Activated naive CD8-positive, alpha-beta T cell treated with anti-CD3 and anti-CD28 coated beads, Interleukin-2, amount 50 U/mL, for 24 hours (primary cell): ENCODE results near the gene SERINC1.

ENCODE experiments used
- ATAC-seq: fragments of 150-1000 bp; cut with Tn5 transposase; one replicate; pipeline ENCODE4 v1.10.0; 2021
- DNase-seq: peaks from one replicate; pipeline ENCODE4 v3.0.0; 2021
- H3K27ac Mint-ChIP-seq: one replicate; pipeline ENCODE4 v1.8.0; 2021; ENCODE audit warnings: mild to moderate bottlenecking, mixed read lengths
- H3K27me3 Mint-ChIP-seq: one replicate; pipeline ENCODE4 v1.8.0; 2021; ENCODE audit warnings: mixed read lengths
- H3K36me3 Mint-ChIP-seq: one replicate; pipeline ENCODE4 v1.8.0; 2021; ENCODE audit warnings: low read depth, mixed read lengths
- H3K4me1 Mint-ChIP-seq: one replicate; pipeline ENCODE4 v1.8.0; 2021; ENCODE audit warnings: mixed read lengths
- H3K4me3 Mint-ChIP-seq: one replicate; pipeline ENCODE4 v1.8.0; 2021; ENCODE audit warnings: mild to moderate bottlenecking, moderate library complexity, mixed read lengths
- H3K9me3 Mint-ChIP-seq: one replicate; pipeline ENCODE4 v1.8.0; 2021; ENCODE audit warnings: mixed read lengths

Gene SERINC1

DNA sequence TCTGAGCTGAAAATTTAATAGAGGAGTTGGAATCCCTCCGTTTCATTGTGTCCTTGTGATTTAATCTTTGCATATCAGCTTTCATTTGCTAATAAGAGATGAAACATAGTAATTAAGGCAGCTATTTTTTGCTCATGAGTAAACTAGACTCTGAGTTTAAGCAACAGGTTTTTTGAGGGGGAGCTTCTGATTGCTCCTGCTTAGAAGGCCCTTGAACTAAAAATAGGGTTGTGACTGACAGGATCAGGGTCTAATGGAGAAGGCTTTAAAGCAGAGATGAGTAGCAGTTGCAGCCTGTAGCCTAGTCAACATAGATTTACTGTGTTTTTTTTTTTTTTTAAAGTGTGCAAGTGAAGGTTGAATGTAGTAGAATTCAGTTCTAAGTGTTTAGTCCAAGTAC, 54.8 kb downstream of the SERINC1 start:
- Mint-ChIP-seq H3K4me3 (no peak overlapping the region), H3K27ac (no peak overlapping the region), H3K9me3 (no peaks in the 10 kb centered on the region), H3K4me1 (peaks cover 2% of the 10 kb centered on the region), H3K27me3 (no peaks in the 10 kb centered on the region), H3K36me3 (peaks cover 40% of the 10 kb centered on the region)
- DNase-seq, result no peak
- ATAC-seq, result no peak

DNA sequence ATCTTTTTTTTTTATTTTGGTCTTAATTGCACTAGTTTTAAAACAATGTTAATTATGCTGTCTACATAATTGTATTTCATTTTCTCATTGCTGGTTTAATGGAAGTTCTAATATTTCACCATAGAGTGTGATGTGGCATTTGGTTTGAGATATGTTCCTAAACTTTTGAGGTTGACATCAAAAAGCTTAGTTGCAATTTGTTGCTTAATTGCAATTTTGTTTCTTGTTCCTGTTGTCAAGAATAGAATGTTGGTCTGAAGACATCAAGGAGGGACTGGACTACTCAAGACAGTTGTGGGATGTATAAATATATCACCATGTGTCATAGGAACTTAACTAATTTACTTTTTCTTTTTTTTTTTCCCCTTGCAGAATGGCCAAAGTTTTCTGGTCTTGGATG, 59.6 kb downstream of the SERINC1 start:
- Mint-ChIP-seq H3K27me3 (no peaks in the 10 kb centered on the region), H3K4me3 (no peak overlapping the region), H3K27ac (no peak overlapping the region), H3K4me1 (peaks cover 45% of the 10 kb centered on the region), H3K36me3 (peaks cover 56% of the 10 kb centered on the region), H3K9me3 (peaks cover under 1% of the 10 kb centered on the region)
- no peak for ATAC-seq
- no peak for DNase-seq

DNA sequence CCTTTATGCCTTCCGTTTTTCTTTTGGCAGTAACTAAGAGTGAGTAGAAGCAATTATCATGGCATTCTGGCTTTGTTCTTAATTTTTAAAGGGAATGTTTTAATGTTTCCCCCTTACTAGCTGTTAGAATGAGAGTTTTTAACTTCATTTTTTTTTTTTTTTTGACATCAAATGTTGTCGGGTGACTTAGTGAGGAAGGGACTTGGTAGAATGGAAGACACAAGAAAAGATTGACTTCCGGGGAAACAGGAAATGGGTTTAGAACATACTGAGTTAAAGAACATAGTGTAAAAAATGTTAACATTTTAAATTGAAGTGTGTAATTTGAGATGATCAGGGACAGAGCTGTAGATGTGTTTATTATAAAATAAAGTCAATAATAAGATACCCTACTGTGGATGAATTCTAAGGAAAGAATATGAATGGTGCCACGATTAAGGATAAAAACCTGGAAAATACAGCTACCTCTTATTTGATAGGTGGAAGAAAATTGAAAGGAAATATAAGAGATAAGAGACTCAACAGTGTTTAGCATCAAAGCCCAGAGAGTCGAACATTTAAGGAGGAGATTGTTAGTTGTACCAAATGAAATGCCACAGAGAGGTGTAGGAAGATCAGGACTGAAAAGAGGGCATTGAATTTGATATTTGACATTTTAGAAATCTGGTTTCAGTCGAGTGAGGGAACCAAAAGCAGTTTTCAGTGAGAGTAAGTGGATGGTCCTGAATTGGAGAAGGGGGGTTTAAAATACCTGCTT, 62.7 kb downstream of the SERINC1 start:
- peaks cover 70% of the 10 kb centered on the region for H3K4me1 Mint-ChIP-seq
- DNase-seq, result no peak
- peaks cover 4% of the 10 kb centered on the region for H3K9me3 Mint-ChIP-seq
- H3K27ac Mint-ChIP-seq, result peak overlapping the region; percentile 94
- peak; percentile 65 for ATAC-seq
- H3K4me3 Mint-ChIP-seq, result peak overlapping the region; percentile 78
- H3K27me3 Mint-ChIP-seq, result no peaks in the 10 kb centered on the region
- peaks cover 56% of the 10 kb centered on the region for H3K36me3 Mint-ChIP-seq

DNA sequence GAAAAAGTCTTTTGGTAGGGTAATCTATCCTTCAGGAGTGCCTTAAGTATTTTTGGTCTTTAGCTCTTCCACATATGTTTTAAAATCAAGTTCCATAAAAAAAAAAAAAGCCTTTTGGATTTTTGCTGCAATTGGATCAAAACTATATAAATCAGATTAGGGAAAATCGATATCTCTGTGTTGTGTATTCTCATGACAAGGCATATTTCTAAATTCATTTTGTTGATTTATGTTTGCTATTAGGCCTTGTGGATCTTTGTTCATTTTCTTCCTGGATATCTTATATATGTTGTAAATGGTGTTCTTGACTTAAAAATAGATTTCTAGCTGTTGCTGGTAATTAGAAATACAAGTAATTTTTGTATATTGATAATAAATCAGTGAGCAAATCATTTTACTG, 63.4 kb downstream of the SERINC1 start:
- ATAC-seq, result no peak
- Mint-ChIP-seq H3K27ac (peak overlapping the region; percentile 94), H3K27me3 (no peaks in the 10 kb centered on the region), H3K4me3 (peak overlapping the region; percentile 78), H3K36me3 (peaks cover 52% of the 10 kb centered on the region), H3K9me3 (peaks cover 4% of the 10 kb centered on the region), H3K4me1 (peaks cover 76% of the 10 kb centered on the region)
- no peak for DNase-seq

DNA sequence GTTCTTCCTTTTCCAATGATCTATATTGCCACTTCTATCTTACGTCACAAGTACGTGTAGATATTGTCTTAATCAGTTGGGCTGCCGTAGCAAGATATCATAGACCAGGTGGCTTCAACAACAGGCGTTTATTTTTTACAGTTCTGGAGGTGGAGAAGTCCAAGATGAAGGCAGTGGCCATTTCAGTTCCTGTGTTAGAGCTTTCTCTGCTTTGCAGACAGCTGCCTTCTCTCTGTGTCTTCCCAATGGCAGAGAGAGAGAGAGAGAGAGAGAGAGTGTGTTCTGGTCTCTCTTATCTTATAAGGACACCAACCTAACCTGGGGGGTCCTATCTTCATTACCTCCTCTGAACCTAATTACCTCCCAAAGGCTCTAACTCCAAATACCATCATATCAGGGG, 63.9 kb downstream of the SERINC1 start:
- peaks cover 80% of the 10 kb centered on the region for H3K4me1 Mint-ChIP-seq
- peak overlapping the region; percentile 94 for H3K27ac Mint-ChIP-seq
- peaks cover 50% of the 10 kb centered on the region for H3K36me3 Mint-ChIP-seq
- H3K4me3 Mint-ChIP-seq, result peak overlapping the region; percentile 78
- DNase-seq (no peak), ATAC-seq (no peak)
- H3K27me3 Mint-ChIP-seq, result no peaks in the 10 kb centered on the region
- H3K9me3 Mint-ChIP-seq, result peaks cover 4% of the 10 kb centered on the region

DNA sequence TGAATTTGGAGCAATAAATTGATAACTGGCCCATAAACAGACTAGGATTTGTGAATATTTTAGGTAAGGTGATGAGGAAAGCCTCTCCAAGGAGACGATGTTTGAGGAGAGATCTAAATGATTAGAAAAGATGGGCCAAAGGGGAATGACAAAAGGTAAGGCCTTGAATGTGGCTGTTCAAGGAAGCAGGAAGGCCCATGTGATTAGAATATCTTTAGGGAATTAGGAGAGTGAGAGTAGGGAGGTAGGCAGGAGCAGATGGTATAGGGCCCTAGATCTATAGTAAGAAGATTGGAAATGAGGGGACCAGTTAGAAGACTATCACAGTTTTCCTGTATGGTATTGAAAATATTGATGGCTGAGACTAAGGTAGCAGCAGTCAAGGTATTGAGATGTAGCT, 65.4 kb downstream of the SERINC1 start:
- Mint-ChIP-seq H3K4me3 (no peak overlapping the region), H3K4me1 (peaks cover 89% of the 10 kb centered on the region), H3K9me3 (peaks cover 4% of the 10 kb centered on the region), H3K36me3 (peaks cover 44% of the 10 kb centered on the region), H3K27ac (no peak overlapping the region), H3K27me3 (no peaks in the 10 kb centered on the region)
- DNase-seq, result no peak
- ATAC-seq, result no peak

DNA sequence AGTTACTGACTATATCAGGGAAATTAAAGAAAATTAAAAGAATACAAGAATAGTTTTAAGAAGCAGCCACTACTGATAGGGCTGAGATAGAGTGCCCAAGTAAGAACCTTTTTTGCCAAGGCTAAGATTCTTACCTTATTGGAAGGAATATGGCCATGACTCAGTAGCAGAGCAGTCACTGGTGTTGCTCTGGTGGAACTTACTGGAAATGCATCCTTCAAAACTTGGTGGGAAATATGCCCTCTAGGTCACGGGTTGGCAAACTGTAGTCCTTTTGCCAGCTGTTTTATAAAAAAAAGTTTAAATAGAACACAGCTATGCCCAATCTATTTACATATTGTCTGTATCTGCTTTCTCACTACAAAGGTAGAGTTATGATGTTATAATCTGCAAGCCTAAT, 66.2 kb downstream of the SERINC1 start:
- Mint-ChIP-seq H3K9me3 (peaks cover 4% of the 10 kb centered on the region), H3K4me3 (no peak overlapping the region), H3K27ac (no peak overlapping the region), H3K36me3 (peaks cover 40% of the 10 kb centered on the region), H3K27me3 (no peaks in the 10 kb centered on the region), H3K4me1 (peaks cover 86% of the 10 kb centered on the region)
- DNase-seq (no peak), ATAC-seq (no peak)

DNA sequence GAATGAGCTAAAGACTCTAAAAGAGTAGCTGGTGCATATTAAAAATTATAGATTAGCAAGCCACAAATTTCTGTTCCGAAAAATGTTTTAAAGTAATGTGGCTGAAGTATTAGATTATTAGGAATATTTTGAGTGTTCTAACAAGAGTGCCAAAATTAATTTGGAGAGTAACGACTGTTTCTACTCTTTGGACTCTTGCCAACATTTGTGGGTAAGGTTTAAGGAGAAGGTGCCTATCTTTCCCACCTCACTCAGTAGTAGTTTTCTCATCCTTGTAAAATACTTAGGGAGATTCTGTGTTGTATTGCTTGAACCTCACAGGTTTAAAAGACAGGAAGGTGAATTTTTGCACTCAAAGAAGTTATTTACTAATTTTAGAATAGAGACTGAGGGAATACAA, 67.2 kb downstream of the SERINC1 start:
- Mint-ChIP-seq H3K9me3 (peaks cover 4% of the 10 kb centered on the region), H3K27ac (no peak overlapping the region), H3K4me1 (peaks cover 79% of the 10 kb centered on the region), H3K4me3 (no peak overlapping the region), H3K36me3 (peaks cover 39% of the 10 kb centered on the region), H3K27me3 (no peaks in the 10 kb centered on the region)
- DNase-seq, result no peak
- no peak for ATAC-seq

DNA sequence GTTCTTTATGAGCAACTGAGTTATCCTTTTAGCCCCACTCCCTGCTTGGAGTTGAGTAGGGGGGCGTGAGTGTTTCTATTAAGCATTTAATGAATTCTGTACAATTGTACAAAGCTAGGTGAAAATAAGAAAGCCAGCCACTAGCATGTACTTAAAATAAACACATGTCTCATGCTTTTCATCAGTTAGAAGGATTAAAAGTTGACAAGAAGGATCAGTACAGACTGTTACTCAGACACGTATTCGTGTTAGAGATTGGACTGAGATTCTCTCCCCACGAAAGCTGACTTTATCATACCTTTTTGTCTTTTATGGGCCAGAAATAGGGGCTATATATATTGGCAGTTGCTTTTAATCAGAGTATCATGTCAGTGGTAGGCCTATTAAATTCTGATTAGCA, 70.5 kb downstream of the SERINC1 start:
- Mint-ChIP-seq H3K4me3 (peak overlapping the region; percentile 93), H3K4me1 (peaks cover 54% of the 10 kb centered on the region), H3K9me3 (no peaks in the 10 kb centered on the region), H3K27me3 (no peaks in the 10 kb centered on the region), H3K27ac (no peak overlapping the region), H3K36me3 (peaks cover 15% of the 10 kb centered on the region)
- ATAC-seq (no peak), DNase-seq (no peak)

DNA sequence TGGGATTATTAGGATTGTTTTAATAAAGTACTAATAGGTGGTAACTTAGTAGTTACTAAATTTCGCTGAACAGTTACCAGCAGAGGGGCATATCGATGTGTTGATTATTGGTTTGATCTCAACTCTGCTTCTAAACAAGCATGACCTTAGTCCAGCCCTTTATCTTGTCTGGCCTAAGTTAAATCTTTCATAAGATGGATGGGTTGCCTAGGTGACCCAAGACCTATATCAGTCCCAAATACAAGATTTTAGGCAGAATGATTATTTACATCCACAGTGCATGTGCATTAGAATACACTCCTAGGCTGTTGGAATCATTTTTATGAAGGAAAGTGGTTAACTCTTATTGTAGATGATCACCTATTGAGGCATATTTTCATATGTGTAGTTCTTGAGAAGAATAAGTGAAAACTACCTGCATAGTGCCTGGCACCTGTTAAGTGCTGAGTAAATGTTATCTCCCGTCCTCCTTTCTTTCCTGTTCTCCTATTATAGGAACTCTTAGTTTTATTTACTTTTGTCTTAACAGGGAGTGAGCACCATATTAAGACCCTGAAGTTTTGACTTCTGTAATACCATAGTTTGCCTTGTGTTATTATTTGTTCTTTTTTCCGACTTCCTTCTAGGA, 71.0 kb downstream of the SERINC1 start:
- H3K27ac Mint-ChIP-seq, result peak overlapping the region; percentile 94
- no peak for ATAC-seq
- no peaks in the 10 kb centered on the region for H3K27me3 Mint-ChIP-seq
- peak overlapping the region; percentile 93 for H3K4me3 Mint-ChIP-seq
- DNase-seq, result no peak
- H3K36me3 Mint-ChIP-seq, result peaks cover 10% of the 10 kb centered on the region
- no peaks in the 10 kb centered on the region for H3K9me3 Mint-ChIP-seq
- H3K4me1 Mint-ChIP-seq, result peaks cover 50% of the 10 kb centered on the region

DNA sequence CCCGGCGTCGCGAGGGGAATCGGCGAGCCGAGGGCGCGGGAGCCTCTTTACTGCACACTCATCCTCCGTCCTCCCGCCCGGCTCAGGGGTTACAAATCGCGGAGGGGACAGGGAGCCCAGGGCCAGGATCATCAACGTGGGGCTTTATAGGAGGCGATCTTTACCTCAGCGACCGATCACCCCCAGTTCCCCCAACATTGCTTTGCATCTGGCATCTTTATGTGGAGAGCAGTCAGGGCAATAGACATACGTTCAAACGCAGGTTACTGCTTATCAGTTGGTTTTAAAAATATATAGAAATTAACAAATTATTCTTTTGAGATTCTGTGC, 71.5 kb downstream of the SERINC1 start:
- H3K4me1 Mint-ChIP-seq, result peaks cover 49% of the 10 kb centered on the region

DNA sequence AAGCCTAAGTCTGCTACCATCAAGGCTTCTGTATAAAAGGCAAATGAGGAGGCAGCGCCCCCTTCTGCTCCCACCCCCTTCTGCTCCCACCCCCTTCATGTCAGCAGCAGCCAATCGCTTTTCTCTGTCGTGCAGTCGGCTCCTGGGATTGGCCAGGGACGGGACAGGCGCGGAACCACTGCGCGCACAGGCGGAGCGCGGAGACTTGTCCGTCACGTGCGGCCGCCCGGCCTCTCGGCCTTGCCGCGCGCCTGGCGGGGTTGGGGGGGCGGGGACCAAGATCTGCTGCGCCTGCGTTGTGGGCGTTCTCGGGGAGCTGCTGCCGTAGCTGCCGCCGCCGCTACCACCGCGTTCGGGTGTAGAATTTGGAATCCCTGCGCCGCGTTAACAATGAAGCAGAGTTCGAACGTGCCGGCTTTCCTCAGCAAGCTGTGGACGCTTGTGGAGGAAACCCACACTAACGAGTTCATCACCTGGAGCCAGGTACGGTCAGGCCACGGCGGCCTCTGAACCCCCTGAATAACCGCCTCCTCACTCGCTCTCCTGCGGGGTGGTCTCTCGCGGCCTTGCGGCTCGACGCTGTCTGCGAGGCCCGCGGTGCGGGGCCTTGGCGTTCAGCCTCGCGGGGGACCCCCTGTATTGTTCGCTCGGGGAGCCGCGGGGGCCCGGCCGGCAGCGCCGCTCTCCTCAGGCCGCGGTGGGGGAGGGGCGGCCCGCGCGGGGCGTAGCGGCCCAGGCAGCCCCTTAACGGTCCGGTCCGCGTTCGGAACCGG, 72.1 kb downstream of the SERINC1 start, which contains the start of gene HSF2:
Gene HSF2, plus strand, starts transcription at position 305 of the 773 bp plus-strand sequence. Its CDS starts 86 bp downstream, at position 391.
- Mint-ChIP-seq H3K9me3 (no peaks in the 10 kb centered on the region), H3K4me3 (peak within 1 kb of the TSS; percentile 93), H3K27me3 (no peaks in the 10 kb centered on the region), H3K27ac (peak within 1 kb of the TSS; percentile 94), H3K4me1 (peaks cover 44% of the 10 kb centered on the region), H3K36me3 (peaks cover 9% of the 10 kb centered on the region)
- DNase-seq (peak; percentile 90), ATAC-seq (peak; percentile 99)

More for the DNA sequence above, 71.5 kb downstream of the SERINC1 start:
- Mint-ChIP-seq H3K9me3 (no peaks in the 10 kb centered on the region), H3K27ac (peak overlapping the region; percentile 94), H3K36me3 (peaks cover 9% of the 10 kb centered on the region), H3K4me3 (peak overlapping the region; percentile 93), H3K27me3 (no peaks in the 10 kb centered on the region)
- DNase-seq (no peak), ATAC-seq (no peak)

DNA sequence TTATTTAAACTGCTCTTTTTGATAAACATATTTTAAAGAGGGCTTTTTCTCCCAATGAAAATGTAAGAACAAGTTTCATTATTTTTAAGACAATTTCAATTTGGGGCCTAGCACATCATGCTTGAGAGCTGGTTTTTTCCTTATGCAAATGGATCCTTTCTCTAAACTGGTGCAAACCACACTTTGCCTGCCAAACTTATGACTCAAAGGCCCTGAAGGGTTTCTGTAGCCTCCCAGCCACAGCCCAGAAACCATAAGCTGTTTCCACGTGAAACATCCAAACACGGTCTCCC, 72.6 kb downstream of the SERINC1 start:
- H3K4me3 Mint-ChIP-seq, result peak overlapping the region; percentile 93
- H3K36me3 Mint-ChIP-seq, result peaks cover 7% of the 10 kb centered on the region
- peak overlapping the region; percentile 94 for H3K27ac Mint-ChIP-seq
- ATAC-seq, result no peak
- H3K9me3 Mint-ChIP-seq, result no peaks in the 10 kb centered on the region
- H3K27me3 Mint-ChIP-seq, result no peaks in the 10 kb centered on the region
- DNase-seq, result no peak
- peaks cover 41% of the 10 kb centered on the region for H3K4me1 Mint-ChIP-seq

DNA sequence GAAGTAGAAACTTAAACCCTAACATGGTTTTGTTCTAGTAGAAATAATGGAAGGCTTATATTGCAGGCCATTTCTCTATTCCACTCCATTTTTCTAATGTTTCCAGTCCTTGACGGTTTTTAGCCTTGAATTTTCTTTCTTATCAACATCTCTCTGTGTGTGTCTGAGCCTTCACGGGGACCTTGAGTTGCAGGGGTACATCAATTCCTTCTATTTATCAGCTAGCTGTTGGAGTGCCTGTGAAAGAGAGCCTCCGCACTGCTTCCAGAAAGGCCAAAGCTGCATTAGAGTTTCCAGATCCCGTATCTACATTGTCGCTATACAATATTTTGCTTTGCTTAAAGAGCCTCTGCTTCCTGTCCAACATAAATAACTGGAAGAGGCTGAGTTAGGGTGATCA, 77.6 kb downstream of the SERINC1 start:
- no peak for ATAC-seq
- peaks cover 16% of the 10 kb centered on the region for H3K4me1 Mint-ChIP-seq

DNA sequence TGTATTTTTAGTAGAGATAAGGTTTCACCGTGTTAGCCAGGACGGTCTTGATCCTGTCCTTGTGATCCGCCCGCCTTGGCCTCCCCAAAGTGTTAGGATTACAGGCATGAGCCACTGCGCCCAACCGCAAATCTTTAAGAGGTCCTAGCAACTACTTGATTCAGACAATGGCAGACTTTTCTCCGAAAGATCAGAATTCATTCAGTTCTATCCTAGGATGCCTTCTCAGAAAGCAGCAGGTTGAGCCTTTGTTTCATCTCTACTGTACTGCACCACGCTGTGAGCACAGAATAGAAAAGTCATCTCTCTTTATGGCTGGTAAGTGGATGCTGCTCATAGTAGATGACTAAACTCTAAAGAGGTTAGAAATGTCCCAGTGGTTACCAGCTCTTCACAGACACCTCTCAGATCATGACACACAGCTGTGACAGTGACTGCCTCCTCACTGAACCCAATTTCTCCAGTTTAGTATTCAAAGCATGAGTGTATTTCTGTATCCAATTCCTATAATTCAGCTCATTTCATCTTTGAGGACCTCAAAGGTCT, 78.2 kb downstream of the SERINC1 start:
- Mint-ChIP-seq H3K27ac (no peak overlapping the region), H3K36me3 (no peaks in the 10 kb centered on the region), H3K9me3 (no peaks in the 10 kb centered on the region), H3K4me3 (no peak overlapping the region), H3K4me1 (peaks cover 10% of the 10 kb centered on the region), H3K27me3 (peaks cover 2% of the 10 kb centered on the region)
- DNase-seq (no peak), ATAC-seq (peak; percentile 100)

More for the DNA sequence above, 77.6 kb downstream of the SERINC1 start:
- no peak for DNase-seq
- no peaks in the 10 kb centered on the region for H3K9me3 Mint-ChIP-seq
- no peak overlapping the region for H3K27ac Mint-ChIP-seq
- H3K36me3 Mint-ChIP-seq, result no peaks in the 10 kb centered on the region
- peaks cover 2% of the 10 kb centered on the region for H3K27me3 Mint-ChIP-seq
- H3K4me3 Mint-ChIP-seq, result no peak overlapping the region
